ENCODE results near the gene HEXIM1. TPM values are rescaled to one million over a fixed set of nuclear protein-coding genes. Genes with fewer than 3 reads are reported as not detected.
A peak's percentile ranks its signal among the peaks of the same experiment; 100 is the strongest.

The HEXIM1 gene
- polyA plus RNA-seq, 3 donors: 36.5 to 37.4 (median 37.0) TPM

DNA sequence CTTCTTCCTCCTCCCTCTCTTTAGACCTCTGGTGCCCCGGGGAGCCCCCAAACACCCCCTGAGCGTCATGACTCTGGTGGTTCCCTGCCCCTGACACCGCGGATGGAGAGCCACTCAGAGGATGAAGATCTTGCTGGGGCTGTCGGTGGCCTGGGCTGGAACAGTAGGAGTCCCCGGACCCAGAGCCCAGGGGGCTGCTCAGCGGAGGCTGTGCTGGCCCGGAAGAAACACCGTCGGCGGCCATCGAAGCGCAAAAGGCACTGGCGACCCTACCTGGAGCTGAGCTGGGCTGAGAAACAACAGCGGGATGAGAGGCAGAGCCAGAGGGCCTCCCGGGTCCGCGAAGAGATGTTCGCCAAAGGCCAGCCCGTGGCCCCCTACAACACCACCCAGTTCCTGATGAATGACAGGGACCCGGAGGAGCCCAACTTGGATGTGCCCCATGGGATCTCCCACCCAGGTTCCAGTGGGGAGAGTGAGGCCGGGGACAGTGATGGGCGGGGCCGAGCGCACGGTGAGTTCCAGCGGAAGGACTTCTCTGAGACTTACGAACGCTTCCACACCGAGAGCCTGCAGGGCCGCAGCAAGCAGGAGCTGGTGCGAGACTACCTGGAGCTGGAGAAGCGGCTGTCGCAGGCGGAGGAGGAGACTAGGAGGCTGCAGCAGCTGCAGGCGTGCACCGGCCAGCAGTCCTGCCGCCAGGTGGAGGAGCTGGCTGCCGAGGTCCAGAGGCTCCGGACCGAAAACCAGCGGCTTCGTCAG lies 20.9 kb downstream of the HEXIM1 start:
- DNase-seq (ENCODE audit: low read depth in 3 of 3, low spot score in 2 of 3): no peak

DNA sequence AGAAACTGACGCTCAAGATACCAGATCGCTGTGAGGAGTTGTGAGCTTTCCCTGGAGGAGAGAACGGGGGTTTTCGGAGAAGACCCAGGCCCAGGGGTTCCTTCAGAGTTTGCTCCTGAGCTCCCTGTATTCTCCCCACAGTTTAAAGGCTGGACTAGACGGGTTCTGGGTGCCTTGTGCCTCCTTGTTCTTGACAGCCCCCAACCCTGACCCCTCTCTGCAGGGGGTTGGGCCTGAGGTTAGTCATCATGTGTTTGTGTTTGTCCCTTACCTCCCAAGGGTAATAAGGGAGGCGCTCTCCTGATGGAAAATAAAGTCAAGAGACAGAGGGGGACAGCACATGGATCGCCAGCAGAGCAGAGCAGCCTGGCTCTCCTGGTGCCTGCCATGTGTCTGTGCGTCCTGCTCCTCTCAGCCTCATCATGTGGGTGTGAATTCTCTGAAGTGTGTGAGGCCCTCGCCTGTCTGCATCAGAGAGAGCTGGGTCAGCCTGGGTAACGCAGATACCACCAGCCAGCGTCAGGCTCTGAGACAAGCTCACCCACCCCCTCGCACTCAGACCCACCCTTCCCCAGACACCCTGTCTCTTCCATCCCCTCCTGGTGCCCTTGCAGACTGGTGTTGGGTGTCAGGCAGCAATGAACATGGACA lies 22.1 kb downstream of the HEXIM1 start:
- DNase-seq (ENCODE audit: low read depth in 3 of 3, low spot score in 2 of 3): no peak

DNA sequence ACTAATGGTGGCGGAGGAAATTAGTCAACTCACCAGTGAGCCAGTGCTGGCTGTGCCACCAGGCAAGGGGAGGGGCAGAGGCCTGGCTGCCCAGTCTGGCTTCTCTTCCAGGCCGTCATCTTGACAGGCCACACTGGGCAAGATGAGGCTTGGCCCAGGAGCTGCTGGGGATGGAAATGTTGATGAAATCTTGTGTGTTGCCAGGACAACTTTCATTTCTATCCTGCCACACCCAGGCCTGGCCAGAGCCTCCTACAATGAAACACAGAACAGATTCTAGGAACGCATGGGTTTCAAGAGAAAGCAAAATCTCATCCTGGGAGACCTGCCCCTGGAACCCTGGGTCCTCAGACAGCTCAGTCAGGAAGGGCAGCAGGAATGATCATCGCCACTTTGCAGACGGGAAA lies 22.7 kb downstream of the HEXIM1 start:
- DNase-seq (ENCODE audit: low read depth in 3 of 3, low spot score in 2 of 3): no peak

DNA sequence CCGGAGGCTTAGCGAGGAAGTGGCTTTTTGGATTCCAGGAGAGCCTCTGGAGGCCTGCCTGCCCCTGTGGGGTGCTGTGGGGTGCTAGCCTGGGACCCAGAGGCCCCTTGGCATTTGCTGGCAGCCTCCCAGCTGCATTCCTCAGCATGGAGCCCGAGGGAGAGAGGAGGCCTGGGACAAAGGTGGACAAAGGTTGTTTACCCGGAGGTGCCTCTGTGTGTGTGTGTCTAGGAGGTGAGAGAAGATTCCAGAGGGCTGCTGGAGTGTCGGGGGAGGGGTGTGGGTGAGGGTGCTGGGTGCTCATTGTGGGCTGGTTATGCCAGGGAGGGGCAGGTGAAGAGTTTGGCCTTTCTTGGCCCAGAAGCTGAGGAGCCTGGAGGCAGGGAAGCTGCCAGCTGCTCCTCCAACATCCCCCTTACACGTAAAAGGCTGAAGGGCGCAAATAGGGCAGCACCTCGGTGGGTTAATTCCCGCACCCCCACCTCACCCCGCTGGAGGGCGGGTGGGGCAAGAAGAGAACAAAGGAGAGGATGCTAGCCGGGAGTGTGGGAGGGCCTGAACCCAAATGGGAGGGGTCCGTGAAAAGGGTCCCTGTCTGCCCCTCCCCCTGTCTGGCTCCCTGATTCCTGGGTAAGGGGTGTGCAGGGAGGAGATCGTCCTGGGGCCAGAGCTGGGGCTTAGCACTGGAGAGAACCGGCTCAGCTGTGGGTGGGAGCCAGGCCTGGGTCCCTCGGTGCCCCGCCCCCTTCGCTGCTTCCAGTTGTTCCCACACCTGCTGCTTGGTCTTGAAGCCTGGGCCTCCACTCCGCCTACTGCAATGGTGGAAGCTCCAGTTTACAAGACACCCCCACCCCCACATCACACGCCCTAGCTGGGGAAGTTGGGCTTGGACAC lies 23.3 kb downstream of the HEXIM1 start:
- DNase-seq (ENCODE audit: low read depth in 3 of 3, low spot score in 2 of 3): no peak

DNA sequence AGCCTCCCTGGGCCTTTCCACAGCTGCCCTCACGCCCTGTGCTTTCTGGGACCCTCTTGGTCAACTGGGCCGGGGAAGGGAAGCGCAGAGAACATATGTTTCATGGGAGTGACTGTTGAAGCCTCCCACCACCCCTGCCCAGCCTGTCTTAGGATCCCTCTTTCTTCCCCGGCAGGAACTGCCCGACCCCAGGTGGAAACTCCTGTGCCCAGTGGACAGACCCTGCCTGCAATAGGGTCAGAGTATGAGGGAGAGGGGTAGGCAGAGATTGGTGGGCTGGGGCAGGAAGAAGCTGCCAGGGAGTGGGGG lies 23.9 kb downstream of the HEXIM1 start:
- no peak for DNase-seq (ENCODE audit: low read depth in 3 of 3, low spot score in 2 of 3)

DNA sequence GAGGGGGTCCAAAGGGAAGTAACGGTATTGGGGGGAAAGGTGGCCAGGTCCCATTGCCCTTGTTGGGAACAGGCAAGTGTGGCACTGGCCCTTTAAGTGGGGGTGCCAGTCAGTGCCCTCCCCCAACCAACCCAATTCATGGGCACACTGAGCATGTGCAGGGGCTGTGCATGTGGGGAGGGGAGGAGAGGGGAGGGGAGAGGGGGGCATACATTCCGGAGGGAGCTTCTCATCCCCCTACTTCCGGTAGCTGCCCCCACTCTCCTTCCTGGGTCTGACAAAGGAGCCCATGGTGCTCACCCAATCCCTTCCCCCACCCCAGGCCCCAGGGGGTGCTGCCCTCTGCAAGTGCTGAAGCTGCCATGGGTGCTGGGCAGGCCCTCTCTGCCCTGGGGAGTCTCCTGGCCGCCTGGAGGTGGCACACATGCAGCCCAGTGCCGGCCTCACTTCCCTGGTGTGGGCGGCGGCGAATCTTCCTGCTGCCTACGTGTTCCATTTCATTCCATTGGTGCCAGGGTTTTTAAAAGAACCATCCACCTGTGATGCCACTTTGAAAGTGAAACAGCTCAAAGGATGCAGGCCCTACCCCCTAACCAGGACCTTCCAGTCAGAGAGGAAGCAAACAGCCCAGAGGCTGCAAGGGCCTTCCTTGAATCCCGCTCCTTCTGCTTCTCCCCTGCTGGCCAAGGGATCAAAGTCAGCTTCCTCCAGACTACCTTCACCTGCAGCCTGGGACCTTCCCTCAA lies 24.4 kb downstream of the HEXIM1 start:
- peak in 2 of 3 donors; percentile 72 to 76 for DNase-seq (ENCODE audit: low read depth in 3 of 3, low spot score in 2 of 3)

DNA sequence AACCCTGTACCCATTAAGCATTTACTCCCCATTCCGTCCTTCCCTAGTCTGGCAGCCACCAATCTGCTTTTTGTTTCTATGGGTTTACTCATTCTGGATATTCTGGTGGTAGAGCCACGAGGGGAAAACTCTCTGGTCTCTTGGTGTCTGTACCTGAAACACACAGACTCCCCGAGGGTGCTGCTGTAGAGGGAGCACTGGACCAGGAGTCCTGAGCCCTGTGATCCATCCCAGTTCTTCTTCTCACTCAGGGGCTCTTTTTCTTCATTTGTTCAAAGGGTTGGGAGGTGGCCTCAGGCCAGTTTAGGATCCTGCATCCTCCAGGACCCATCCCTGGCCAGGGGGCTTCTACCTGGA lies 27.5 kb downstream of the HEXIM1 start:
- no peak for DNase-seq (ENCODE audit: low read depth in 3 of 3, low spot score in 2 of 3)

DNA sequence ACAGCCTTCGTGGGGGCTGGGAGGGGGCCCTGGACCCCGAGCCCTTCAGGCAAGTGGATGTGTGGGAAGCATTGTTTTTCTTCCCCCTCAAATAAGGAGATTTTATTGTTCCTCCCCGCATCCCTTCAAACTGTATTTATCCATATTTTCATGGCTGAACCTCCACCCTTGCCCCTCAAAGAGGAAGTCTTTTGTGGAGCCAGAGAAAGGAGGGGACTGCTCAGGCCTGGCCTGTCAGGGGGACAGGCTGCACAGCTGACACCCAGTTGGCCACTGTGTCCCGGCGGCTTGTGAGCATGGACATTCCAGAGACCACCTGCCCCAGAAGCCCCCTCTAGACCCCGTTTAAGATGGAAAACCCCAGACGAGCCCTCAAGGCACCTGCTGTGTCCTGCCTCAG lies 29.3 kb downstream of the HEXIM1 start:
- no peak for DNase-seq (ENCODE audit: low read depth in 3 of 3, low spot score in 2 of 3)

DNA sequence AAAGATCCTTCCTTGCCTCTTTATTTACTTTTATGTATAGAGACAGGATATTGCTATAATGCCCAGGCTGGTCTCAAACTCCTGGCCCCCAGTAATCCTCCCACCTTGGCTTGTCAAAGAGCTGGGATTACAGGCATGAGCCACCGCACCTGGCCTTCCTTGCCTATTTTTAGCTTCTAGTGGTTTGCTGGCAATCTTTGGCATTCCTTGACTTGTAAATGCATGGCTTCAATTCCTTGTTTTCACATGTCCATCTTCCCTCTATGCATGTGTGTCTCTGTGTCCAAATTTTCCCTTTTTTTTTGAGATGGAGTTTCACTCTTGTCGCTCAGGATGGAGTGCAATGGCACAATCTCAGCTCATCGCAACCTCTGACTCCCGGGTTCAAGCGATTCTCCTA lies 35.9 kb downstream of the HEXIM1 start:
- DNase-seq (ENCODE audit: low read depth in 3 of 3, low spot score in 2 of 3): no peak

DNA sequence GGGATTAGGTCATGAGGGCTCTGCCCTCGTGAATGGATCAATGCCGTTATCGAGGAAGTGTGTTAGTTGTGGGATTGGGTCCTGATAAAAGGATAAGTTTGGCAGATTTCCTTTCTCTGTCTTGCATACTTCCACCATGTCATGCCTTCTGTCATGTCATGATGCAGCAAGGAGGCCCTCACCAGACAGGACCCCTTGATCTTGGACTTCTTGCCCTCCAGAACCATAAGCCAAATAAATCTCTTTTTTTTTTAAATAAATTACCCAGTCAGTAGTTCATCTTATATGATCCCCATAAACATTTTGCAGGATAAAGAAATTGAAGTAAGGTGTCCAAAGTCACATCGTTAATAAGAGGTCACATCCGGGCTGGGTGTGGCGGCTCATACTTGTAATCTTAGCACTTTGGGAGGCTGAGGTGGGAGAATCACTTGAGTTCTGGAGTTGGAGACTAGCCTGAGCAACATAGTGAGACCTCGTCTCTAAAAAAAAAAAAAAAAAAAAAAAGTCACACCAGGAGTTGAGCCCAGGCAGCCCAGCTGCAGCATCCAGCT lies 38.6 kb downstream of the HEXIM1 start:
- DNase-seq (ENCODE audit: low read depth in 3 of 3, low spot score in 2 of 3): no peak

DNA sequence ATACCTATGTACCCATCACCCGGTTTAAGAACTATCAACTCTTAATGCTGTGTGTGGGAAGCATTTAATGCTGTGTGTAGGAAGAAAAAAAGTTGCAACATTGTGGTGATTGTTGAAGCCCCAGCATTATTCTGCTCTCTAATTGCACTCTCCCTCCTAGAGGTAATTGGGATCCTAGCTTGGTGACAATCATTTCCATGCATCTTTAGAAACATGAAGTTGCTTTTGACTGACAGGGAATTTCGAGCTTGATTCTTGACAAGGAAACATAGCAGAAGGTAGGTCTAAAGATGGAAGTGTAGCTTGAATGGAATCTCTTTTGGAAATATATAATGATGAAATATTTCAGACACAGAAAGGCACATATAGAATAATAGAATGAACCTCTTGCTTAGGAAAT lies 40.7 kb downstream of the HEXIM1 start:
- no peak for DNase-seq (ENCODE audit: low read depth in 3 of 3, low spot score in 2 of 3)

DNA sequence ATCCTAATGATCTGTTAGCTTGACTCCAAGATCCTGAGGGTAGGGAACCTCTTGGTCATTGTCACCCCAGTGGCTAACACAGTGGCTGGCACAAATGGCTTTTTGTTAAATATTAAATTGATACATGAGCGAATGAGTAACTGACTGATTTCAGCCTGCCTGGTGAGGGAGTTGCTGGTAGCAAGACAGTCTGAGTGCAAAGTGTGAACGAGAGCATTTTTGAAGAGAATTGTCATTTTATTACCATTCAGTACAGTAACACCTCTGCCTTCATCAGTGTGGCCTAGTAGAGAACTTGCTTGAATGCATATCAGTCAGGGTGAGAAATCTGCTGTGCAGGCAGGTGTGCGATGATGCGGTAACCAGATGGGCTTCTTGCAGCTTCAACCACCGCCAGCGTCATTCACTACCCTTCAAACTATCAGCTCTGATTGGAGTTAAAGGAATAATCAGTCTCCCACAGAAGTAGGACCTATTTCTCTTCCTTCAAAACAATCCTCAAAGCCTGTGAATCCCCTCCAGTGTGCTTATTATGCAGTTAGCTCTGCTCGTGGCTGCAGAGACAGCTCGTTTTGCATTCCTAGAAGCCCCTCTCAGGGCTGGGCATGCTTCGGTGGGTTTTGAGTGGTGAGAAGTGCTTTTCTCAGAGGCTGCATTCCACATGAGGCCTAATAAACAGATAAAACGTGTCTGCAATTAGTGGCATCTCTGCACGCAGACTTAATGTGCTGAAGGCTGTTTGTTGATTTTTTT lies 42.4 kb downstream of the HEXIM1 start:
- DNase-seq (ENCODE audit: low read depth in 3 of 3, low spot score in 2 of 3): no peak

DNA sequence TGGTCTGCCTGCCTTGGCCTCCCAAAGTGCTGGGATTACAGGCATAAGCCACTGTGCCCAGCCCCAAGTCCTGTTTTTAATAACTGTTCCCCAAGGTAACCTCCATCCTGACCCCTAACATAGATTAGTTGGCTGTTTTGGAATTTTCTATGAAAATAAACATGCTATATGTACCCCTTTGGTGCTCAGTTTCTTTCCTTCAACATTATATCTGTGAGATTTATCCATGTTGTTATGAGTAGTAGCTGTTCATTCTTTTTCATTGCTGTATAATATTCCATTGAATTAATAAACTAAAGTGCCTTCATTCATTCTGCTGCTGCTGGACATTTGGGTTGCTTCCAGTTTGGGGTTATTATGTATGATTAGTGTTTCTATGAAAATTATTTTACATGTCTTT lies 47.1 kb downstream of the HEXIM1 start:
- no peak for DNase-seq (ENCODE audit: low read depth in 3 of 3, low spot score in 2 of 3)

DNA sequence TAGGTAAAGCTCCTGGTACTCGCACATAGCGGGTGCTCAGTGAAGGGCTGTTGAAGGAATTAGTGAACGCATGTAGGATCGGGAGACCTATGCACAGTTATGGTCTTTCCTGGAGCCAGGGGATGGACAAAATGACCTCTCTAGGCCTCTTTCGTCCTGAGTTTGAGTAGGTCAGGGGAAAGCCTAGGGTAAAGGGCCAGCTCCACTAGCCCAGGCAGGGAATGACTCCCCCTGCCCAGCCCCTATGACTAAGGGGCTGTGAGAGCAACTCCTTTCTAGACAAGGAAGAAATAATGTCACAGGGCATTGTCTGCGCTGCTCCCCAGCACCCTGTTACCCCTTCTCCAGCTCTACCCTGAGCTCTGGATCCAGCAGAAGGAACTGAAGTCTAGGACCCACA lies 48.8 kb downstream of the HEXIM1 start:
- no peak for DNase-seq (ENCODE audit: low read depth in 3 of 3, low spot score in 2 of 3)

DNA sequence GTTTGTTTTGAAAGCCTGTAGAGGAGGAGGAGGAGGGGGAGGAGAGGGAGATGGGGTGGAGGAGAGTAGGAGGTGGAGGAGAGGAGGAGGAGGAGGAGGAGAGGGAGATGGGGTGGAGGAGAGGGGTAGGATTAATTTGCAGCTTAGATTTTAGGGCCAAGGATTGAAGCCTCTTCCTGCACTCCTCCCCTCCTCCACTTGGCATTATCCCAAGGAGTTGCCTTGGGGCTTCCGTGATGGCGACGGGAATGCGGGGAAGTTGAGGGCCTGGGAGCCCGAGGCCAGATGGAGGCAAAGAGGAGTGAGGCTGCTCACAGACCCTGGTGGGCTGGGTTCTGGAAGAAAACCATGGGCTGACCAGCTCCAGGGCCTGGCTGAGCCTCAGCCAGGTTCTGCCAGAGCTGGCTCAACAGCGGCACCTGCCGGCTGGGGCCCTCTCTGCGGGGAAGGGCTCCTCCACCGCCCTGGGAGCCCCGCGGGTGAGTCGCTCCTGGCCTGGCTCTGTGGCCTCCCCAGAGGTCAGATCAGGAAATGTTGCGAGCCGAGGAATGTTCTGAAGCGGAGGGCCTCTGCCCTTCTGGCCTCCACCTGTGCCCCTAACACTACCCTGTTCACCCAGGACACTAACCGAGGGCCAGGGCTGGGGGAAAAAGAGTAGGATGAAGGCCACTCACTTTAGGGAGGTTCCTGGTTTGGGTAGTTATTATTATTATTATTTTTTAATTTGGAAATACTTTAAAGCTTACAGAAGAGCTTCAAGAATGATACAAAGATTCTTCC lies 49.5 kb downstream of the HEXIM1 start:
- peak; percentile 58 to 75 (median 70) for DNase-seq (ENCODE audit: low read depth in 3 of 3, low spot score in 2 of 3)

DNA sequence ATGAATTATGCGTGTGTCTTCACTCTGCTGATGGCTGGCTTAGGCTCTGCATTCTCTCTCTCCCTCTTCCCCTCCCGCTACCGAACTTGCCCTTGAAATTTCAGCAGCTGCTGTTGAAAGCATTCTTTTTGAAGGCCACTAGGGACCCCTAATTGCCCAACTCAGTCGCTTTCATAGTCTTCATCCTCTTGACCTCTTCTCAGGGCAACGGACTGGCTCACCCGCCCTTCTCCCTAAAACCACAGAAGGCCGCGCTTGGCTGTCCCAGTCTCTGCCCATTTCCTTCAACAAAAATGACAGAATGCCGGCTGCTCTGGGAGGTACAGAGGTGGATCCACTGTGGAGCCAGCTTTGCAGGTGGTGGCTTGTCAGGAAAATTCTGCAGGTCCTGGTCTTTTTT lies 52.4 kb downstream of the HEXIM1 start:
- no peak for DNase-seq (ENCODE audit: low read depth in 3 of 3, low spot score in 2 of 3)

DNA sequence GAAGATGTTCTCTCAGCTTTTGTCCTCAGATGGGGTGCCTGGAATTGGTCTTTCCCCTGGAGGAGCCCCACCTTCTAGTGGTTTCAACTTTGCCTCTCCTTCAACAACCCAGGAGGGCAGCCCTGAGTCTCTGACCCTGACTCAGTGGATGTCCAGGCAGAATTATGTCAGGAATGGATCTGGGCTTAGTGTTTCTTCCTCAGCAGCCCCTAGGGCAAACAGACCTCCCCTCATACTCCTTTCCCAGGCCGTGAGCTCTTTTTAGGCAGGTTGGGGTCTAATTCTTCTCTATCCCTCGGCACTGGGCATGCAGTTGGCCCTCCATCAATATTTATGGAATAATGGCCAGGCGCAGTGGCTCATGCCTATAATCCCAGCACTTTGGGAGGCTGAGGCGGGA lies 53.2 kb downstream of the HEXIM1 start:
- DNase-seq (ENCODE audit: low read depth in 3 of 3, low spot score in 2 of 3): no peak

All from right renal cortex interstitium (tissue), 3 donors.